MM.1S (cell line): Measurements from ENCODE around the gene ABCE1.

ENCODE experiments used
- DNase-seq: peaks from one replicate; pipeline ENCODE4 v3.0.0-alpha.2; 2015
- H2AFZ ChIP-seq: fragments of 300-600 bp; sonication (generic); 2 replicates; pipeline ENCODE4 v1.6.0; 2016; ENCODE audit warnings: antibody characterized with exemption, low read length
- H3F3A ChIP-seq: fragments of 300-600 bp; sonication (generic); 2 replicates; pipeline ENCODE4 v1.6.1; 2016; ENCODE audit warnings: mild to moderate bottlenecking, antibody characterized with exemption, low read length, moderate library complexity, mixed read lengths; ENCODE audit not compliant: insufficient read depth
- H3K27ac ChIP-seq: fragments of 300-600 bp; sonication (generic); 2 replicates; pipeline ENCODE4 v1.5.1; 2016; ENCODE audit warnings: mild to moderate bottlenecking, low read length
- H3K27me3 ChIP-seq: fragments of 300-600 bp; sonication (generic); replicated peaks from 2 replicates; pipeline ENCODE4 v1.6.0; 2016; ENCODE audit warnings: low read length; ENCODE audit not compliant: insufficient read depth
- H3K36me3 ChIP-seq: fragments of 300-600 bp; sonication (generic); replicated peaks from 2 replicates; pipeline ENCODE4 v1.6.1; 2016; ENCODE audit warnings: mild to moderate bottlenecking, low read length, mixed read lengths; ENCODE audit not compliant: insufficient read depth
- H3K4me1 ChIP-seq: fragments of 300-600 bp; sonication (generic); 2 replicates; pipeline ENCODE4 v1.6.1; 2016; ENCODE audit warnings: low read length, mixed read lengths
- H3K4me2 ChIP-seq: fragments of 300-600 bp; sonication (generic); 2 replicates; pipeline ENCODE4 v1.6.0; 2016; ENCODE audit warnings: low read depth, low read length
- H3K4me3 ChIP-seq: fragments of 300-600 bp; sonication (generic); 2 replicates; pipeline ENCODE4 v1.5.1; 2016; ENCODE audit warnings: low read length, mixed read lengths
- H3K79me2 ChIP-seq: fragments of 300-600 bp; sonication (generic); 2 replicates; pipeline ENCODE4 v1.6.1; 2016; ENCODE audit warnings: mixed run types, low read length, mixed read lengths
- H3K9ac ChIP-seq: fragments of 300-600 bp; sonication (generic); 2 replicates; pipeline ENCODE4 v1.6.1; 2016; ENCODE audit warnings: low read length, mixed read lengths
- H3K9me2 ChIP-seq: fragments of 300-600 bp; sonication (generic); replicated peaks from 2 replicates; pipeline ENCODE4 v1.6.1; 2016; ENCODE audit warnings: mild to moderate bottlenecking, low read length, mixed read lengths; ENCODE audit not compliant: insufficient read depth
- H3K9me3 ChIP-seq: fragments of 300-600 bp; sonication (generic); replicated peaks from 2 replicates; pipeline ENCODE4 v1.6.1; 2016; ENCODE audit warnings: mild to moderate bottlenecking, low read length, mixed read lengths; ENCODE audit not compliant: insufficient read depth
- H4K20me1 ChIP-seq: fragments of 300-600 bp; sonication (generic); 2 replicates; pipeline ENCODE4 v1.6.1; 2016; ENCODE audit warnings: mild to moderate bottlenecking, low read length, moderate library complexity, mixed read lengths; ENCODE audit not compliant: insufficient read depth
- EZH2 ChIP-seq: fragments of 300-600 bp; sonication (generic); optimal IDR thresholded peaks from 2 replicates; pipeline ENCODE3; 2017; ENCODE audit warnings: low read depth, mild to moderate bottlenecking, antibody characterized with exemption, low read length, mixed read lengths
- EZH2phosphoT487 ChIP-seq: fragments of 300-600 bp; sonication (generic); IDR thresholded peaks from 2 replicates; pipeline ENCODE4 v1.6.1; 2018; ENCODE audit warnings: antibody characterized with exemption, low read length
- TF ChIP-seq, protein P1 (sequence below): fragments of 300-600 bp; sonication (generic); IDR thresholded peaks from 2 replicates; pipeline ENCODE4 v1.5.1; 2016; ENCODE audit warnings: antibody characterized with exemption, low read length, mixed read lengths

ABCE1 gene

DNA sequence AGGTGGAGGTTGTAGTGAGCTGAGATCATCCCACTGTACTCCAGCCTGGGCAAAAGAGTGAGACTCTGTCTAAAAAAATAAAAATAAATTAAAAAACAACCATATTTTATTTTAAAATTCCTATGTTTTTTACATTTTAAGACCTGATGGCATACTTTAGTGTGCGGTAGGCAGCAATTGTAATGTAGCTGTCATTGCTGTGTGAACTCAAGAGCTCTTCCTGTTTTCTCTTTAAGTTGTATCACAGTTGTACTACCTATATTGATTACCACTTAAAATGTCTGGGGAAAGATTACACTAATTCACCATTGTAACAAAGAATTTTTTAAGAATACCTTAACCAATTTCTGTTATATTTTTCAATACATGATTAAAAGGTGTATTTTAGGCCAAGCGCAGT, 27.3 kb downstream of the ABCE1 start:
- peak overlapping the region; percentile 16; the same call in 1 of the 2 replicates for H3K4me2 ChIP-seq
- peaks cover 19% of the 10 kb centered on the region for H3F3A ChIP-seq
- DNase-seq = no peak
- TF ChIP-seq EZH2phosphoT487 (no peak), EZH2 (no peak)
- TF ChIP-seq, protein P1, sequence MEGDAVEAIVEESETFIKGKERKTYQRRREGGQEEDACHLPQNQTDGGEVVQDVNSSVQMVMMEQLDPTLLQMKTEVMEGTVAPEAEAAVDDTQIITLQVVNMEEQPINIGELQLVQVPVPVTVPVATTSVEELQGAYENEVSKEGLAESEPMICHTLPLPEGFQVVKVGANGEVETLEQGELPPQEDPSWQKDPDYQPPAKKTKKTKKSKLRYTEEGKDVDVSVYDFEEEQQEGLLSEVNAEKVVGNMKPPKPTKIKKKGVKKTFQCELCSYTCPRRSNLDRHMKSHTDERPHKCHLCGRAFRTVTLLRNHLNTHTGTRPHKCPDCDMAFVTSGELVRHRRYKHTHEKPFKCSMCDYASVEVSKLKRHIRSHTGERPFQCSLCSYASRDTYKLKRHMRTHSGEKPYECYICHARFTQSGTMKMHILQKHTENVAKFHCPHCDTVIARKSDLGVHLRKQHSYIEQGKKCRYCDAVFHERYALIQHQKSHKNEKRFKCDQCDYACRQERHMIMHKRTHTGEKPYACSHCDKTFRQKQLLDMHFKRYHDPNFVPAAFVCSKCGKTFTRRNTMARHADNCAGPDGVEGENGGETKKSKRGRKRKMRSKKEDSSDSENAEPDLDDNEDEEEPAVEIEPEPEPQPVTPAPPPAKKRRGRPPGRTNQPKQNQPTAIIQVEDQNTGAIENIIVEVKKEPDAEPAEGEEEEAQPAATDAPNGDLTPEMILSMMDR = no peak
- peaks cover 22% of the 10 kb centered on the region; the same call in 1 of the 2 replicates for H3K36me3 ChIP-seq
- H4K20me1 ChIP-seq = no peaks in the 10 kb centered on the region
- H3K27me3 ChIP-seq = no peaks in the 10 kb centered on the region
- H2AFZ ChIP-seq = no peak overlapping the region
- peaks cover 13% of the 10 kb centered on the region for H3K79me2 ChIP-seq
- H3K27ac ChIP-seq = peak overlapping the region; percentile 57; the same call in 1 of the 2 replicates
- H3K9ac ChIP-seq = no peak overlapping the region
- H3K9me2 ChIP-seq = no peaks in the 10 kb centered on the region
- H3K4me3 ChIP-seq = no peak overlapping the region
- peaks cover 6% of the 10 kb centered on the region for H3K4me1 ChIP-seq
- H3K9me3 ChIP-seq = no peaks in the 10 kb centered on the region

DNA sequence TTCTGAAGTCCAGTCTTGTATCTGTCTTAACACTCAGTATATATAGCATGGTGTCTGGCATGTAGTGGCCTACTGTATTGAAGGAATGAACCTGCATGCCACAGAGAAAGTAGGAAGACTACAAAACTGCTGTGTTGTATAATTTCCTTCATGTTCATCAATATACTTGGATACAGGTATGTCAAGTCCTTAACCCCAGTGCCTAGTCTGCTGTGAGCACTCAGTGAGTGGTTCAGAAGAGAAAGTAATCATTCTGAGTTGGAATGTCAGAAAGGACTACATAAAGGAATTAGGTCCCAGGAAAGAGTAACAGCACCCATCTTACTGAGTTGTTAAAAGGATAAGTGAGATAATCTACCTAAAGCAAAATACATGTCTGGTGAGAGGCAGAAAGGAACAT, 32.0 kb downstream of the ABCE1 start:
- Histone ChIP-seq H3K4me2 (no peak overlapping the region), H3K9me2 (no peaks in the 10 kb centered on the region), H3K79me2 (peaks cover 5% of the 10 kb centered on the region; the same call in 1 of the 2 replicates), H2AFZ (no peak overlapping the region), H3K27ac (peak overlapping the region; percentile 8; the same call in 1 of the 2 replicates), H3K4me3 (no peak overlapping the region), H4K20me1 (no peaks in the 10 kb centered on the region), H3K36me3 (peaks cover 9% of the 10 kb centered on the region; the same call in 1 of the 2 replicates), H3K27me3 (no peaks in the 10 kb centered on the region), H3F3A (peaks cover 19% of the 10 kb centered on the region), H3K9me3 (no peaks in the 10 kb centered on the region), H3K4me1 (peaks cover 29% of the 10 kb centered on the region), H3K9ac (no peak overlapping the region)
- TF ChIP-seq EZH2 (no peak), EZH2phosphoT487 (no peak)
- TF ChIP-seq, protein P1 = no peak
- DNase-seq = no peak

DNA sequence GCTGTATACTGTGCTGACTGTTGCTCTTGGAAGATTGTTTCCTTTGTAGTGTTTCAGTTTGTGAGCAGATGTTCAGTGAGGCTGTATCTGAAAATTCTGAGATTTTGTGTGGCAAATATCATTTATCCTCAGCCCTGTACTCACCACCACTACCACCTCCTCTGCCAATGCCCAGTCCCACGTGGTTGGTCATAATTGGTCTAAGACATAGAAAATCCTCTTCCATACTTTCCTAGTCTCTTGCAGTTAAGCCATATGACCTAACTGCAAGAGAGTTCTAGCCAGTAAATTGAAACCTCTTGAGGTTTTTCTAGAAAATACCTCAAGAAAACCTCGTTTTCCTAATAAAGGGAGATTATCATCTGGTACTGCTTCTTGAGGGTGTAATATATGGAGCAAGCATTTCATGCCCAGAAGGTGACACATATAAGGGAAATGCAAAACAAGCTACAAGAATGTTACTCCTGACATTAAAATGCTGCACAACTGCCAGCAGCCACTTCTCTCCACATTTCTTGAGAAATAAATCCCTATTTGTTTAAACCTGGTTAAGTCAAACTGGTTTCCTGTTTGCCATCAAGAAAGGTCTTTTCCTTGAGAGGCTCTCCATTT, 32.8 kb downstream of the ABCE1 start:
- H3K27ac ChIP-seq = peak overlapping the region; percentile 8; the same call in 1 of the 2 replicates
- no peaks in the 10 kb centered on the region for H3K9me2 ChIP-seq
- DNase-seq = no peak
- peaks cover 9% of the 10 kb centered on the region; the same call in 1 of the 2 replicates for H3K36me3 ChIP-seq
- H3K4me1 ChIP-seq = peaks cover 29% of the 10 kb centered on the region
- H3K4me2 ChIP-seq = no peak overlapping the region
- no peaks in the 10 kb centered on the region for H3K9me3 ChIP-seq
- H3K27me3 ChIP-seq = no peaks in the 10 kb centered on the region
- H3K9ac ChIP-seq = no peak overlapping the region
- H4K20me1 ChIP-seq = no peaks in the 10 kb centered on the region
- no peak overlapping the region for H2AFZ ChIP-seq
- no peak overlapping the region for H3K4me3 ChIP-seq
- H3K79me2 ChIP-seq = peaks cover 5% of the 10 kb centered on the region; the same call in 1 of the 2 replicates
- peaks cover 12% of the 10 kb centered on the region for H3F3A ChIP-seq
- TF ChIP-seq, protein P1 = no peak
- TF ChIP-seq EZH2 (no peak), EZH2phosphoT487 (no peak)
